Kidney tubule cell (primary cell): ENCODE results near the gene KIR3DL1.
"Not testable (repeated sequence)": the region's sequence is repeated elsewhere in the genome, so short reads cannot be mapped to it uniquely, and the experiment has no call there.

Source experiments
- DNase-seq: peaks from one replicate; pipeline ENCODE4 v3.0.0-alpha.2; 2018; ENCODE audit warnings: low spot score

Gene KIR3DL1

DNA sequence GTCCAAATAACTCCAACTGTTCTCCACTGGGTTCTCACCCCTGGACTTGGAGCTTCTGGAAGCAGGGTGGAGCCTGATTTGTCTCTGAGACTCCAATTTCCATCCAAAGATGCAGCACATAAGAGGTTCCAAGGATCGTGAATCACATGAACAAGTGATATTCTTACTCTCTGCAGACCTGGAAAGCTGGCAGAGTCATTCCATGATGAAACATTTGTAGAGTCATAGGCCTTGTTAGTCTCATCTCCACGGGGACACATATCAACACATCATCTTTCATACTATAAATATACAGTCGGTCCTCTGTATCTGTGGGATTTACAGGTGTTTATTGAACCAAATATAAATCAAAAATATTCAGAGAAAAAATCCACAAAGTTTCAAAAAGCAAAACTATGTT, 1.7 kb upstream of the KIR3DL1 start:
- DNase-seq: not testable (repeated sequence)

DNA sequence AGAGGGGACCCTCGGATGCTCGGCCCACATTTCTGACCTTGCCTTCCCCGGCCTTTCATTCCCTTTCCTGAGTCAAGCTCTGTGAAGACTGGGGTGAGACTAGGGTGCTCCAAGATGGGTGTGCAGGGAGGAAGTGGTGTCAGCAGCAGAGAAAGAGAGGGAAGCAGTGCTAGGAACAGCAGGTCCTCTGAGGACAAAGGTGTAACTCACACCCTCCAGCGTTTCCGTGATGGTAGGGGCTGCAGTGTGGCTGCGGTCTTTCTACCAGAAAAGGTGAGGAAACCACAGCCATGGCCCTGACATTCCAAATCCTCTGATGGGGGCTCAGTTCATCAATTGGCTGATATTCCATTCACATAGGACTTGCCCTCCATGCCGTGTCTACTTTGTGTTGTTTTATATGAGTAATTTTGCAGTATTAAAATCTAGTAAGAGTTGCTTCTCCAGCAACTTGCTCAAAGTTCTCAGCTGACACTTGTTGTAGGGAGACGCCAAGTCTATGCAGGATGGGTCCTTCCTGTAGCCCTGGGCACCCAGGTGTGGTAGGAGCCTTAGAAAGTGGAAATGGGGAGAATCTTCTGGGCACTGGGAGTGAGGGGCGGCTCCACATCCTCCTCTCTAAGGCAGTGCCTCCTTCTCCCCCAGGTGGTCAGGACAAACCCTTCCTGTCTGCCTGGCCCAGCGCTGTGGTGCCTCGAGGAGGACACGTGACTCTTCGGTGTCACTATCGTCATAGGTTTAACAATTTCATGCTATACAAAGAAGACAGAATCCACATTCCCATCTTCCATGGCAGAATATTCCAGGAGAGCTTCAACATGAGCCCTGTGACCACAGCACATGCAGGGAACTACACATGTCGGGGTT, 1.6 kb downstream of the KIR3DL1 start:
- DNase-seq: no peak

DNA sequence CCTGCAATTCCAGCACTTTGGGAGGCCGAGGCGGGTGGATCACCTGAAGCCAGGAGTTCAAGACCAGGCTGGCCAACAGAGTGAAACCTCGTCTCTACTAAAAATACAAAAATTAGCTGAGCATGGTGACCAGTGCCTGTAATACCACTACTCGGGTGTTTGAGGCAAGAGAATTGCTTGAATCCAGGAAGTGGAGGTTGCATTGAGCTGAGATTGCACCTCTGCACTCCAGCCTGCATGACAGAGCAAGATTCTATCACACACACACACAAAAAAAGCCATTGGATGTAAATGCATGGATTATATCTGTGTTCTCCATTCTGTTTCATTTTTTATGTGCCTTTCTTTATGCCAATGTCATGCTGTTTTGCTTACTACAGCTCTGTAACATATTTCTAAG, 8.1 kb downstream of the KIR3DL1 start:
- DNase-seq: not testable (repeated sequence)

DNA sequence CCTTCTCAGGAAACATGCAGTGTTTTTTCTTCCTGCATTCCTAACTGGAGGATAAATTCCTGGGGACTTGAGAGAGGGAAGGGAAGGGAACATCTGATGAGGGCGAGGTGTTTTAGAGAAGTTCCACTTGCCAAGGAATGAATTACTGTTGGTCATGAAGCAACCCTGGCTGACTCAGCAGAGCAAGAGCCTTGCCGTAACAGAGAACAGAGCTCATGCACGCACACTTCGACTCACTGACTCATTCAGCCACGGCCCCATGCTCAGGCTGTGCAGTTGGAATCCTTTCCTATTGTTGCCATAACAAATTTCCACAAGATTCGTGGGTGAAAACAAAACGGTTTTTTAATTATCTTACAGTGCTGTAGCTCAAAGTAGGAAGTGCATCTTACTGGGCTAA, 9.1 kb downstream of the KIR3DL1 start:
- DNase-seq: not testable (repeated sequence)

DNA sequence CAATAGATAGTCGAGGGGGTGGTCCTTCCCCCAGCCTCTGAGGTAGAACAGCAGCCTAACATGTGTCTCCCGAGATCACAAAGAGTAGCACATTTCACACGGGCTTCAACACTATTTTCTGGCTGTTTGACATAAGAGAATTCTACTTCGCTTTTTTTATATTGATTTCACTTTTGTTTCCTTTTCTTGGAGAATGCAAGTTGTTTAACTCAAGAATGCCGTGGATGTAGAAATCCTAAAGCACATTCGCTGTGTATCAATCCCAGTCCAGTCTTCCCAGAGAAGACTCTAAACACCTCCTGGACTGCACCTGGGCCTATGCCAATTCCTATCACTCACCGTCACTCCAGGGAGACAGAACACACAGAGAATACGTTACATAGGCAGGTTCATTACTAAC, 11.8 kb downstream of the KIR3DL1 start:
- not testable (repeated sequence) for DNase-seq

DNA sequence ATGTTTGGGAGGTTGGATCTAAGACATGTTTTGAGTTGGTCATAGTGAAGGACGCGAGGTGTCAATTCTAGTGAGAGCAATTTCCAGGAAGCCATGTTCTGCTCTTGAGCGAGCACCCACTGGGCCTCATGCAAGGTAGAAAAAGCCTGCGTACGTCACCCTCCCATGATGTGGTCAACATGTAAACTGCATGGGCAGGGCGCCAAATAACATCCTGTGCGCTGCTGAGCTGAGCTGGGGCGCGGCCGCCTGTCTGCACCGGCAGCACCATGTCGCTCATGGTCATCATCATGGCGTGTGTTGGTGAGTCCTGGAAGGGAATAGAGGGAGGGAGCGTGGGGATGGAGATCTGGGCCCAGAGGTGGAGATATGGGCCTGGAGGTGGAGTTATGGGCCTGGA, 16.2 kb downstream of the KIR3DL1 start, which contains the start of gene KIR2DS4:
Gene KIR2DS4, plus strand, starts transcription at position 181 of the 400 bp plus-strand sequence.
- DNase-seq: not testable (repeated sequence)

DNA sequence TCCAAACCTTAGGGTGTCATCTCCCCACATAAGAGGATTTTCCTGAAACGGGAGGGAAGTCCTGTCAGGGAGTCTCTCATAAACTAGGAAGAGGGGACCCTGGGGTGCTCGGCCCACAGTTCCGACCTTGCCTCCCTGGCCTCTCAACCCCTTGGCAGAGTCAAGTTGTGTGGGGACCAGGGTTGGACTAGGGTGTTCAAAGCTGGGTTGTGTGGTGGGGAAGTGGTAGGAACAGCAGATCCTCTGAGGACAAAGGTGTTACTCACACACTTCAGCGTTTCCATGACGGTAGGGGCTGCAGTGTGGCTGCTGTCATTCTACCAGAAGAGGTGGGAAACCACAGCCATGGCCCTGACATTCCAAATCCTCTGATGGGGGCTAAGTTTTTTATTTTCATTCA, 18.9 kb downstream of the KIR3DL1 start:
- DNase-seq: not testable (repeated sequence)

DNA sequence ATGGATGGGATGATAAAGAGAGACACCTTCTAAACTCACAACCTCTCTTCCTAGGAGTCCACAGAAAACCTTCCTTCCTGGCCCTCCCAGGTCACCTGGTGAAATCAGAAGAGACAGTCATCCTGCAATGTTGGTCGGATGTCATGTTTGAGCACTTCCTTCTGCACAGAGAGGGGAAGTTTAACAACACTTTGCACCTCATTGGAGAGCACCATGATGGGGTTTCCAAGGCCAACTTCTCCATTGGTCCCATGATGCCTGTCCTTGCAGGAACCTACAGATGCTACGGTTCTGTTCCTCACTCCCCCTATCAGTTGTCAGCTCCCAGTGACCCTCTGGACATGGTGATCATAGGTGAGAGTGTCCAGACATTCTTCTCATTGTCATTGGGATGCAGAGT, 21.3 kb downstream of the KIR3DL1 start:
- not testable (repeated sequence) for DNase-seq

DNA sequence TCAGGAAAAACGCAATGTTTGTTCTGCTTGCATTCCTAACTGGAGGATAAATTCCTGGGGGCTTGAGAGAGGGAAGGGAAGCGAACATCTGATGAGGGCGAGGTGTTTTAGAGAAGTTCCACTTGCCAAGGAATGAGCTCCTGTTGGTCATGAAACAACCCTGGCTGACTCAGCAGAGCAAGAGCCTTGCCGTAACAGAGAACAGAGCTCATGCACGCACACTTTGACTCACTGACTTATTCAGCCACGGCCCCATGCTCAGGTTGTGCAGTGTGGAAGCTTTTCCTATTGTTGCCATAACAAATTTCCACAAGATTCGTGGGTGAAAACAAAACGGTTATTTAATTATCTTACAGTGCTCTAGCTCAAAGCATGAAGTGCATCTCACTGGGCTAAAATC, 26.9 kb downstream of the KIR3DL1 start:
- DNase-seq: not testable (repeated sequence)

DNA sequence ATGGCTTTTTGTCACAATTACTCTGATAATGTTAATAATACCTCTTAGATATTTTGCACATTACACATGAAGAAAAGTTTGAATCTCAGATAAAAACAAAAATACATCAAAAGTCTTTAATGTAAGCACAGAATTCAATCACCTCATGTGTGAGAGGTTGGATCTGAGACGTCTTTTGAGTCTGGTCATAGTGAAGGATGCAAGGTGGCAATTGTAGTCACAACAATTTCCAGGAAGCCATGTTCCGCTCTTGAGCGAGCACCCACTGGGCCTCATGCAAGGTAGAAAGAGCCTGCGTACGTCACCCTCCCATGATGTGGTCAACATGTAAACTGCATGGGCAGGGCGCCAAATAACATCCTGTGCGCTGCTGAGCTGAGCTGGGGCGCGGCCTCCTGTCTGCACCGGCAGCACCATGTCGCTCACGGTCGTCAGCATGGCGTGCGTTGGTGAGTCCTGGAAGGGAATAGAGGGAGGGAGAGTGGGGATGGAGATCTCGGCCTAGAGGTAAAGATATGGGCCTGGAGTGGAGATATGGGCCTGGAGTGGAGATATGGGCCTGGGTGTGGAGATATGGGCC, 33.9 kb downstream of the KIR3DL1 start, which contains the start of gene KIR3DL2:
Gene KIR3DL2, plus strand, starts transcription at position 383 of the 580 bp plus-strand sequence. Its CDS starts 33 bp downstream, at position 416.
- DNase-seq: not testable (repeated sequence)

DNA sequence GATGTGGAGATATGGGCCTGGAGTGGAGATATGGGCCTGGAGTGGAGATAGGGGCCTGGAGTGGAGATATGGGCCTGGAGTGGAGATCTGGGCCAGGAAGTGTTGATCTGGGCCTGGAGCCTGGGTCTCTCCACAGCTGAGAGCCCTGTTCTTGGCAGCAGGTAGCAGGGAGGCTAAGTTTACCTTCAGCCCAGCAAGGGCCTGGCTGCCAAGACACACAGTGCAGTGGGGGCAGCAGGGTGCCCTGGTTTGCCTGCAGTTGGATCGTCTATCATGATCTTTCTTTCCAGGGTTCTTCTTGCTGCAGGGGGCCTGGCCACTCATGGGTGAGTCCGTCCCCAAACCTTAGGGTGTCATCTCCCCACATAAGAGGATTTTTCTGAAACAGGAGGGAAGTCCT, 34.7 kb downstream of the KIR3DL1 start:
- no peak for DNase-seq

DNA sequence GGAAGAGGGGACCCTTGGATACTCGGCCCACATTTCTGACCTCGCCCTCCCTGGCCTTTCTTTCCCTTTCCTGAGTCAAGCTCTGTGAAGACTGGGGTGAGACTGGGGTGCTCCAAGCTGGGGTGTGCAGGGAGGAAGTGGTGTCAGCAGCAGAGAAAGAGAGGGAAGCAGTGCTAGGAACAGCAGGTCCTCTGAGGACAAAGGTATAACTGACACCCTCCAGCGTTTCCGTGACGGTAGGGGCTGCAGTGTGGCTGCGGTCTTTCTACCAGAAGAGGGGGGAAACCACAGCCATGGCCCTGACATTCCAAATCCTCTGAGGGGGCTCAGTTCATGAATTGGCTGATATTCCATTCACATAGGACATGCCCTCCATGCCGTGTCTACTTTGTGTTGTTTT, 35.1 kb downstream of the KIR3DL1 start:
- DNase-seq: no peak

DNA sequence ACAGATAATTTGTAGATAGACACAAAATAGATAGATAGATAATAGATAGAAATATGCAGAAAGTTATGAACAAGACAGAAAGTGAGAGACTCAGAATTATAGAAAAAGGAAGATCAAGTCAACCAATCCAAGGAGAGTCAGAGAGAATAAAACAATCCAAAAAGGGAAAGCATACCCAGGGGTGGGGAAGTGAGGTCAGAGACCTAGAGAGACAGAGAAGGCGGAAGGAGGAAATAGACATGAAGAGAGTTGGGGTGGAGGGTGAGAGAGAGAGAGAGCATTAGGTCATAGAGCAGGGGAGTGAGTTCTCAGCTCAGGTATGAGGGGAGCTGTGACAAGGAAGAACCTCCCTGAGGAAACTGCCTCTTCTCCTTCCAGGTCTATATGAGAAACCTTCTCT, 39.0 kb downstream of the KIR3DL1 start:
- not testable (repeated sequence) for DNase-seq

DNA sequence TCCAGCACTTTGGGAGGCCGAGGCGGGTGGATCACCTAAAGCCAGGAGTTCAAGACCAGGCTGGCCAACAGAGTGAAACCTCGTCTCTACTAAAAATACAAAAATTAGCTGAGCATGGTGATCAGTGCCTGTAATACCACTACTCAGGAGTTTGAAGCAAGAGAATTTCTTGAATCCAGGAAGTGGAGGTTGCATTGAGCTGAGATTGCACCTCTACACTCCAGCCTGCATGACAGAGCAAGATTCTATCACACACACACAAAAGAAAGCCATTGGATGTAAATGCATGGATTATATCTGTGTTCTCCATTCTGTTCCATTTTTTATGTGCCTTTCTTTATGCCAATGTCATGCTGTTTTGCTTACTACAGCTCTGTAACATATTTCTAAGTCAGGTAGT, 42.2 kb downstream of the KIR3DL1 start:
- DNase-seq: not testable (repeated sequence)

DNA sequence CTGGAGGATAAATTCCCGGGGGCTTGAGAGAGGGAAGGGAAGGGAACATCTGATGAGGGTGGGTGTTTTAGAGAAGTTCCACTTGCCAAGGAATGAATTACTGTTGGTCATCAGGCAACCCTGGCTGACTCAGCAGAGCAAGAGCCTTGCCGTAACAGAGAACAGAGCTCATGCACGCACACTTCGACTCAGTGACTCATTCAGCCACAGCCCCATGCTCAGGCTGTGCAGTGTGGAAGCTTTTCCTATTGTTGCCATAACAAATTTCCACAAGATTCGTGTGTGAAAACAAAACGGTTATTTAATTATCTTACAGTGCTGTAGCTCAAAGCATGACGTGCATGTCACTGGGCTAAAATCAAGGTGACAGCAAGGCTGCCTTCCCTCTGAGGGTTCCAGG, 43.2 kb downstream of the KIR3DL1 start:
- not testable (repeated sequence) for DNase-seq

DNA sequence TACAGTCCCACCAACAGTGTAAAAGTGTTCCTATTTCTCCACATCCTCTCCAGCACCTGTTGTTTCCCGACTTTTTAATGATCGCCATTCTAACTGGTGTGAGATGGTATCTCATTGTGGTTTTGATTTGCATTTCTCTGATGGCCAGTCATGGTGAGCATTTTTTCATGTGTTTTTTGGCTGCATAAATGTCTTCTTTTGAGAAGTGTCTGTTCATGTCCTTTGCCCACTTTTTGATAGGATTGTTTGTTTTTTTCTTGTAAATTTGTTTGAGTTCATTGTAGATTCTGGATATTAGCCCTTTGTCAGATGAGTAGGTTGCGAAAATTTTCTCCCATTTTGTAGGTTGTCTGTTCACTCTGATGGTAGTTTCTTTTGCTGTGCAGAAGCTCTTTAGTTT, 47.2 kb downstream of the KIR3DL1 start:
- not testable (repeated sequence) for DNase-seq

DNA sequence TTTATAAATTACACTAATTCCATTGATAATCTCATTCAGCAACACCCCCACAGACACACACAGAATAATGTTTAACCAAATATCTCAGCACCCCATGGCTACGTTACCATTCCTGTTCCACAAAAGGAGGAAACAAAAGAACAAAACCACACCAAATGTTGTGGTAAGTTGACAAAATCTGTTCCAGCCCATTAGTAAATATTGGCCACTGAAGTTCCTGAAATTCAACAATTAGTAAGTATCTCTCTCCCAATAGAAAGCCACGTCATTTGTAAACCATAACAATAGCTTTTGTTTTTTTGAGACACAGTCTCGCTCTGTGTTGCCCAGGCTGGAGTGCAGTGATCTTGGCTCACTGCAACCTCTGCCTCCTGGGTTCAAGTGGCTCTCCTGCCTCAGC, 55.4 kb downstream of the KIR3DL1 start:
- DNase-seq: no peak

DNA sequence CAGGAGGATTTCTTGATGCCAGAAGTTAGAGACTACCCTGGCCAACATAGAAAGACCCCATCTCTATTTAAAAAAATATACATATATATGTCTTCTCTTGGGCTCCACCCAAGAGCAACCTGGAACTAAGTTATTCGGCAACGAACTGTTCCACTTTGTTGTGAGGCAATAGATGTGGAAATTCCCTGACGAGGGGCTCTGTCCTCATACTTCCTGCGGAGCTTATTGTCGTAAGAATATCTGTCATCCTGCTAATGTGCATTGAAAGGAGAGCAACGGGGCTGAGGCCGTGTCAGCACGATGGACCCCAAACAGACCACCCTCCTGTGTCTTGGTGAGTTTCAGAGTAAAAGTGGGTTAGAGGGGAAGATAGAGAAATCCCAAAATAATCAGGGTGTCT, 57.7 kb downstream of the KIR3DL1 start, which contains the start of gene FCAR:
Gene FCAR, plus strand, starts transcription at position 246 of the 400 bp plus-strand sequence. Its CDS starts 55 bp downstream, at position 301.
- DNase-seq: no peak

DNA sequence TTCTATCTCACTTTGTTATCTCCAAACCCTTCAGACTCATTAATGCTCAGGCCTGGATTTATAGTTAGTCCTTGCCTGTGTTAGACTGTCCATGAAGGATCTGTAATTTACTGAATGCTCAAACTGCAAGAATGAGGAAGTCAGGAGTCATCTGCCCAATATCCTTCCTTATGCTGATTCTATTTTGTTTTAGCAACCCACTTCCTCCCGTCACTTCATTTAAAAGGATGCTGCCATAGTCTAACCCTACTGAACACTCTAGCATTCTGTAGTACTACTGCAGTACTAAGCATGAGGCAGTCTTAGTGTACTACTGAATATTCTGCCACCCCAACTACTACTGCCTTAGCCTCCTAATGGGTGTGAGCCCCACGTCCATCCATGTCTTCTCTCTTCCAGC, 59.2 kb downstream of the KIR3DL1 start:
- no peak for DNase-seq

DNA sequence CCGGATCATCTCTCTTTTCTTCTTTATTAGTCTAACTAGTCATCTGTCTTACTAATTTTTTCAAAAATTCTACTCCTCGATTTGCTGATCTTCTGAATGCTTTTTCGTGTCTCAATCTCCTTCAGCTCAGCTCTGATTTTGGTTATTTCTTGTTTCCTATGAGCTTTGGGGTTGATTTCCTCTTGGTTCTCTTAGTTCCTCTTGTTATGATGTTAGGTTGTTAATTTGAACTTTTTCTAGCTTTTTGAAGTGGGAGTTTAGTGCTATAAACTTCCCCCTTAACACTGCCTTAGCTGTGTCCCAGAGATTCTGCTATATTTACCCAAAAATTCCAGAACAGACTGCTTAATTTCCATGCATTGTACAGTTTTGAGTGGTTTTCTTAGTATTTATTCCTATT, 61.2 kb downstream of the KIR3DL1 start:
- DNase-seq: no peak
